Keratinocyte (primary cell): ENCODE results near the gene PARP1.

Source experiments
- EZH2 ChIP-seq: IDR thresholded peaks from one replicate; pipeline ENCODE4 v1.6.1; 2012; ENCODE audit warnings: inconsistent platforms, mild to moderate bottlenecking, low read length, moderate library complexity
- TF ChIP-seq, protein P1 (sequence below), 3 experiments: IDR thresholded peaks in 1 of 3; conservative IDR thresholded peaks in 1 of 3; optimal IDR thresholded peaks in 1 of 3; 2 replicates in 2 of 3; 3 replicates in 1 of 3; pipeline versions ENCODE3 to v1.5.1; 2011; ENCODE audit warnings: low read length in 3 of 3, mild to moderate bottlenecking in 3 of 3, moderate library complexity in 2 of 3, control low read depth in 1 of 3, inconsistent platforms in 1 of 3; ENCODE audit not compliant: insufficient read depth in 2 of 3; ENCODE audit errors: extremely low read depth in 1 of 3

DNA sequence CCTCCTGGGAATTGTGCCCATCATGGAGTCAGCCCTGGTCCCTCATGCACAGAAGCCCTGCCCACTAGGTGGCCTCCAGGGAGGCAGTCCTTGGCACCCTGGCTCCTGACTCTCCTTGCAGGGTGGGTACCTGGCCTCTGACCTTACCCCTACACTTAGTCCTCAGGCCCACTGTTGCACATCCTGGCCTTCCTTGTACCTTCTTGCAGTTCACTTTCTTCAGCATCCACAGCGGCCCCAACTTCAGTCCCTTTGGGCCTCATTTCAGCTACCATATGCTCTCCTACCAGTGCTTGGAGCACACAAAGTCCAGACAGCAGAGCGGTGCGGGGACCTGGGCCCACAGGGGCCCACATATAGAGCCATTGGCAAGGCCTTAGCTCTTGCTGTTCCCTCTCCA lies 19.2 kb upstream of the PARP1 start:
- TF ChIP-seq, protein P1, sequence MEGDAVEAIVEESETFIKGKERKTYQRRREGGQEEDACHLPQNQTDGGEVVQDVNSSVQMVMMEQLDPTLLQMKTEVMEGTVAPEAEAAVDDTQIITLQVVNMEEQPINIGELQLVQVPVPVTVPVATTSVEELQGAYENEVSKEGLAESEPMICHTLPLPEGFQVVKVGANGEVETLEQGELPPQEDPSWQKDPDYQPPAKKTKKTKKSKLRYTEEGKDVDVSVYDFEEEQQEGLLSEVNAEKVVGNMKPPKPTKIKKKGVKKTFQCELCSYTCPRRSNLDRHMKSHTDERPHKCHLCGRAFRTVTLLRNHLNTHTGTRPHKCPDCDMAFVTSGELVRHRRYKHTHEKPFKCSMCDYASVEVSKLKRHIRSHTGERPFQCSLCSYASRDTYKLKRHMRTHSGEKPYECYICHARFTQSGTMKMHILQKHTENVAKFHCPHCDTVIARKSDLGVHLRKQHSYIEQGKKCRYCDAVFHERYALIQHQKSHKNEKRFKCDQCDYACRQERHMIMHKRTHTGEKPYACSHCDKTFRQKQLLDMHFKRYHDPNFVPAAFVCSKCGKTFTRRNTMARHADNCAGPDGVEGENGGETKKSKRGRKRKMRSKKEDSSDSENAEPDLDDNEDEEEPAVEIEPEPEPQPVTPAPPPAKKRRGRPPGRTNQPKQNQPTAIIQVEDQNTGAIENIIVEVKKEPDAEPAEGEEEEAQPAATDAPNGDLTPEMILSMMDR (optimal IDR thresholded peaks at IDR 0.05 in 1 of 3, IDR thresholded peaks at IDR 0.05 in 1 of 3, conservative IDR thresholded peaks at IDR 0.05 in 1 of 3; ENCODE audit: extremely low read depth in 1 of 3, insufficient read depth in 2 of 3, low read length in 3 of 3), result no peak
- no peak for TF ChIP-seq EZH2
